Smooth muscle cell (in vitro differentiated cells): ENCODE measurements around the gene LATS2. TPM values are rescaled to one million over a fixed set of nuclear protein-coding genes. Genes with fewer than 3 reads are reported as not detected.
A peak's percentile ranks its signal among the peaks of the same experiment; 100 is the strongest.

ENCODE experiments used
- DNase-seq: peaks from one replicate; lab custom pipeline; 2025; ENCODE audit not compliant: unreplicated experiment; lab: John Stamatoyannopoulos, UW
- H2AFZ ChIP-seq: fragments of 200-600 bp; sonication (generic); 2 replicates; pipeline ENCODE4 v1.6.0; 2016; ENCODE audit warnings: antibody characterized with exemption, low read depth, mild to moderate bottlenecking
- H3F3A ChIP-seq: fragments of 200-600 bp; sonication (generic); 2 replicates; pipeline ENCODE4 v1.6.0; 2017; ENCODE audit warnings: antibody characterized with exemption, low read depth
- H3K27ac ChIP-seq: fragments of 200-600 bp; sonication (generic); 2 replicates; pipeline ENCODE4 v1.5.1; 2016; ENCODE audit warnings: low read depth, mild to moderate bottlenecking
- H3K27me3 ChIP-seq: fragments of 200-600 bp; sonication (generic); 2 replicates; pipeline ENCODE4 v1.6.1; 2016; ENCODE audit warnings: low read depth, mild to moderate bottlenecking
- H3K36me3 ChIP-seq: fragments of 200-600 bp; sonication (generic); 2 replicates; pipeline ENCODE4 v1.5.1; 2016; ENCODE audit warnings: low read depth
- H3K4me1 ChIP-seq: fragments of 200-600 bp; sonication (generic); 2 replicates; pipeline ENCODE4 v1.5.1; 2016; ENCODE audit warnings: low read depth
- H3K4me2 ChIP-seq: fragments of 200-600 bp; sonication (generic); 2 replicates; pipeline ENCODE4 v1.6.0; 2016; ENCODE audit warnings: mild to moderate bottlenecking
- H3K4me3 ChIP-seq: fragments of 200-600 bp; sonication (generic); 2 replicates; pipeline ENCODE4 v1.5.1; 2016; ENCODE audit warnings: mild to moderate bottlenecking
- H3K79me2 ChIP-seq: fragments of 200-600 bp; sonication (generic); 2 replicates; pipeline ENCODE4 v1.6.0; 2016; ENCODE audit warnings: low read depth, mild to moderate bottlenecking
- H3K9ac ChIP-seq: fragments of 200-600 bp; sonication (generic); 2 replicates; pipeline ENCODE4 v1.6.0; 2016; ENCODE audit warnings: low read depth
- H3K9me3 ChIP-seq: fragments of 200-600 bp; sonication (generic); replicated peaks from 2 replicates; pipeline ENCODE4 v1.5.1; 2016; ENCODE audit warnings: low read depth
- H4K20me1 ChIP-seq: fragments of 200-600 bp; sonication (generic); 2 replicates; pipeline ENCODE4 v1.6.0; 2016; ENCODE audit warnings: low read depth
- WGBS: methylation state at CpG from one replicate; pipeline ENCODE4 v1.1.7; 2016; ENCODE audit warnings: low lambda C conversion rate; 5-methylcytosine and 5-hydroxymethylcytosine counted together
- polyA plus RNA-seq: library from polyadenylated mRNA; unstranded; fragments of >200 nt; fragmentation: Nextera tagmentation; extraction: Ambion mirVana; gene quantifications from 2 replicates; pipeline ENCODE4 v1.2.1, GENCODE V29; 2016
- total RNA-seq: library from RNA; depleted of rRNA; stranded (reverse); fragments of >200 nt; gene quantifications from 2 replicates; pipeline ENCODE4 v1.2.3, GENCODE V29; 2014
- TF ChIP-seq, protein P1 (sequence below): fragments of 200-600 bp; sonication (generic); IDR thresholded peaks from 2 replicates; pipeline ENCODE4 v1.5.1; 2017; ENCODE audit warnings: borderline replicate concordance, mild to moderate bottlenecking, antibody characterized with exemption; ENCODE audit not compliant: insufficient read depth, poor library complexity, severe bottlenecking

LATS2 gene
- total and polyA plus RNA-seq, 2 experiments from 2014 or later: 6.9 to 20.8 TPM

DNA sequence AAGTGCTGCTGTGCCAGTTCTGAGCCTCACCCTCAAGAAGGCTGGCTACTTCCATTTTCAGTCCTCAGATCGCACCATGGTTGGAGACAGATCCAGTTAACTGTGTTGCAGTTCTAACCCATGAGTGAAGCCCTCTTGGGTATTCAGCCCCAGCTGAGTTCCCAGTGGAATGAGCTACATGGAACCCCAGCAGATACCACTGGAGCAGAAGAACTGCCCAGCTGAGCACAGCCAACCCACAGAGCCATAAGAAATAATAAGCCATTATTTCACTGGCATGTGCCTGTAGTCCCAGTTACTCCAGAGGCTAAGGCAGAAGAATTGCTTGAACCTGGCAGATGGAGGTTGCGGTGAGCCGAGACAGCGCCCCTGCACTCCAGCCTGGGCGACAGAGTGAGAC, 59.9 kb downstream of the LATS2 start:
- peaks cover 64% of the 10 kb centered on the region for H4K20me1 ChIP-seq
- H3K27ac ChIP-seq: no peak overlapping the region
- DNase-seq: no peak
- H3K79me2 ChIP-seq: peaks cover 90% of the 10 kb centered on the region
- H3K4me3 ChIP-seq: no peak overlapping the region
- H3K36me3 ChIP-seq: no peaks in the 10 kb centered on the region
- no peaks in the 10 kb centered on the region for H3F3A ChIP-seq
- no peaks in the 10 kb centered on the region for H3K27me3 ChIP-seq
- no peak overlapping the region for H3K9ac ChIP-seq
- TF ChIP-seq, protein P1, sequence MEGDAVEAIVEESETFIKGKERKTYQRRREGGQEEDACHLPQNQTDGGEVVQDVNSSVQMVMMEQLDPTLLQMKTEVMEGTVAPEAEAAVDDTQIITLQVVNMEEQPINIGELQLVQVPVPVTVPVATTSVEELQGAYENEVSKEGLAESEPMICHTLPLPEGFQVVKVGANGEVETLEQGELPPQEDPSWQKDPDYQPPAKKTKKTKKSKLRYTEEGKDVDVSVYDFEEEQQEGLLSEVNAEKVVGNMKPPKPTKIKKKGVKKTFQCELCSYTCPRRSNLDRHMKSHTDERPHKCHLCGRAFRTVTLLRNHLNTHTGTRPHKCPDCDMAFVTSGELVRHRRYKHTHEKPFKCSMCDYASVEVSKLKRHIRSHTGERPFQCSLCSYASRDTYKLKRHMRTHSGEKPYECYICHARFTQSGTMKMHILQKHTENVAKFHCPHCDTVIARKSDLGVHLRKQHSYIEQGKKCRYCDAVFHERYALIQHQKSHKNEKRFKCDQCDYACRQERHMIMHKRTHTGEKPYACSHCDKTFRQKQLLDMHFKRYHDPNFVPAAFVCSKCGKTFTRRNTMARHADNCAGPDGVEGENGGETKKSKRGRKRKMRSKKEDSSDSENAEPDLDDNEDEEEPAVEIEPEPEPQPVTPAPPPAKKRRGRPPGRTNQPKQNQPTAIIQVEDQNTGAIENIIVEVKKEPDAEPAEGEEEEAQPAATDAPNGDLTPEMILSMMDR: no peak
- H3K4me1 ChIP-seq: peaks cover under 1% of the 10 kb centered on the region
- WGBS: 97% methylated on average over 5 of the region's 5 CpGs
- H3K9me3 ChIP-seq: no peaks in the 10 kb centered on the region
- no peak overlapping the region for H3K4me2 ChIP-seq
- no peak overlapping the region for H2AFZ ChIP-seq

DNA sequence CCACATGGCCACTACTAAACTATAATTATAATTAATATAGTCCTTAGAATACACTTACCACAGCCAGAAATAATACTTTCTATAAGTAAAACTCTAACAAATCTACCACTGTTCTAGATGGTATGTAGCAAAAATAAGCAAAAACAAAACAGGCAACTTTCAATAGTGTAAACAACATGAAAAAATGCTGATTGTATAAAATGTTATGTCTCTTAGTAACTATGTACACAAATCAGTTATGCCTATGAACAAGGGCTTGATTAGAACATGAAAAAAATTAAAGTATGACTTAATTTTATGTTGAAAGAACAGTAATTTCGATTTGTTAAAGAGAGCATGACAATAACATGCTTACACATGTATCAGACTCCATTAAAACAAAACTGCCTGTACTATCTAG, 60.7 kb downstream of the LATS2 start:
- Histone ChIP-seq H3K4me3 (no peak overlapping the region), H3K79me2 (peaks cover 90% of the 10 kb centered on the region), H4K20me1 (peaks cover 64% of the 10 kb centered on the region), H3F3A (no peaks in the 10 kb centered on the region), H3K27me3 (no peaks in the 10 kb centered on the region), H3K27ac (no peak overlapping the region), H3K36me3 (no peaks in the 10 kb centered on the region), H3K4me1 (no peaks in the 10 kb centered on the region), H3K9me3 (no peaks in the 10 kb centered on the region), H3K4me2 (no peak overlapping the region), H3K9ac (no peak overlapping the region), H2AFZ (no peak overlapping the region)
- DNase-seq: no peak
- TF ChIP-seq, protein P1: no peak
- 97% methylated on average over 1 of the region's 1 CpG for WGBS

- Histone ChIP-seq H3K27ac (peak overlapping the region; percentile 97), H3F3A (no peaks in the 10 kb centered on the region), H3K4me1 (no peaks in the 10 kb centered on the region), H3K36me3 (no peaks in the 10 kb centered on the region), H3K4me3 (no peak overlapping the region), H4K20me1 (peaks cover 64% of the 10 kb centered on the region), H3K9me3 (no peaks in the 10 kb centered on the region), H3K79me2 (peaks cover 84% of the 10 kb centered on the region), H3K4me2 (no peak overlapping the region), H3K27me3 (no peaks in the 10 kb centered on the region), H3K9ac (no peak overlapping the region), H2AFZ (no peak overlapping the region)
- WGBS: 95% methylated on average over 39 of the region's 60 CpGs
- TF ChIP-seq, protein P1: no peak
- DNase-seq: no peak
Observed at GRCh38 chr13:20998649-20999415, 62.6 kb downstream of the LATS2 start.
